HL-60 (cell line): ENCODE measurements around the gene NPEPPS.
A peak's percentile ranks its signal among the peaks of the same experiment; 100 is the strongest.

Experiments used
- DNase-seq, 2 experiments: peaks; one replicate each; pipeline ENCODE4 v3.0.0-alpha.2; 2010 to 2020; ENCODE audit warnings: low read depth in 1 of 2, low spot score in 1 of 2
- H3K27ac ChIP-seq: fragments of 250-450 bp; sonication (Bioruptor Pico); replicated peaks from 2 replicates; pipeline ENCODE4 v1.5.1; 2020; ENCODE audit warnings: mild to moderate bottlenecking, moderate library complexity
- H3K27me3 ChIP-seq: fragments of 250-450 bp; sonication (Bioruptor Pico); 2 replicates; pipeline ENCODE4 v1.5.1; 2021; ENCODE audit warnings: mild to moderate bottlenecking, moderate library complexity; ENCODE audit not compliant: insufficient read depth, poor library complexity, severe bottlenecking
- H3K4me3 ChIP-seq: replicated peaks from 2 replicates; pipeline ENCODE4 v1.5.1; 2011; ENCODE audit warnings: mild to moderate bottlenecking, control low read depth, low read length; ENCODE audit not compliant: insufficient read depth
- GABPA ChIP-seq: IDR thresholded peaks from 2 replicates; pipeline ENCODE4 v1.6.1; 2012; ENCODE audit warnings: low read depth
- POLR2AphosphoS5 ChIP-seq: IDR thresholded peaks from 2 replicates; pipeline ENCODE4 v1.6.1; 2012; ENCODE audit warnings: low read depth
- SPI1 ChIP-seq: IDR thresholded peaks from 2 replicates; pipeline ENCODE4 v1.6.1; 2012; ENCODE audit warnings: low read depth, mild to moderate bottlenecking, borderline replicate concordance
- TF ChIP-seq, protein P1 (sequence below): IDR thresholded peaks from one replicate; pipeline ENCODE4 v1.5.1; 2011; ENCODE audit warnings: low read length, control low read depth, inconsistent platforms; ENCODE audit not compliant: insufficient read depth
- TF ChIP-seq, protein P2 (sequence below): IDR thresholded peaks from 2 replicates; pipeline ENCODE4 v1.6.1; 2012; ENCODE audit warnings: low read depth; ENCODE audit not compliant: insufficient replicate concordance

NPEPPS gene

DNA sequence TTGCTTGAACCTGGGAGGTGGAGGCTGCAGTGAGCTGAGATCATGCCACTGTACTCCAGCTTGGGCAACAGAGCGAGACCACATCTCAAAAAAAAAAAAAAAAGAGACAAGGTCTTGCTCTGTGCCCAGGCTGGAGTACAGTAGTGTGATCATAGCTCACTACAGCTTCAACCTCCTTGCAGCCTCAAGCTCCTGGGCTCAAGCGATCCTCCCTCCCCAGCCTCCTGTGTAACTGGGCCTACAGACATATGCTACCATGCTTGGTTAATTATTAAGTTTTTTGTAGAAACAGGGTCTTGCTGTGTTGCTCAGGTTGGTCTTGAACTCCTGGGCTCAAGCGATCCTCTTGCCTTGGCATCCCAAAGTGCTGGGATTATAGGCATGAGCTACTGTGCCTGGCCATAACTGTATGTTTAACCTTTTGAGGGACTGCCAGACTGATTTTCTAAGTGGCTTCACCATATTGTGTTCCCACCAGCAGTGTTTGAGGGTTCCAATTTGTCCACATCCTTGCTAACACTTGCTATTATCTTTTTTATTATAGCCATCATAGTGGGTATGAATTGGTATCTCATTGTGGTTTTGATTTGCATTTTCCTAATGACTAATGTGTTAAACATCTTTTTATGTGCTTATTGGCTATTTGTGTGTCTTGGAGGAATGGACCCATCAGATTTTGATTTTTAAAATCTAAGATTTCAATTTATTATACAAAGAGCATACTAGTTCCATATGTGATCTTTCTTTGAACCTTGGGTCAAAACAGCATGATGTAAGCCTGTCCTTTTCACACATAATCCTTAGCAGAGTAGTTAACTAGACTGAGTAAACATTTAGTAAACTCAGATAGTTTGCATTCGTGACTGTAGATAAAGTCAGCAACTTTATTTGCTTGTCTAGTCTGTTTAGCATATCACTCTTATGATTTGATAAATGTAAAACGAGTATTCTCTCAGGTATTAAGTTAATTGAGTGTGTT, 80.8 kb downstream of the NPEPPS start:
- no peak for DNase-seq
- Histone ChIP-seq H3K27me3 (no peaks in the 10 kb centered on the region), H3K27ac (no peak overlapping the region), H3K4me3 (no peak overlapping the region)
- TF ChIP-seq POLR2AphosphoS5 (no peak), SPI1 (no peak), GABPA (no peak)
- TF ChIP-seq, protein P1, sequence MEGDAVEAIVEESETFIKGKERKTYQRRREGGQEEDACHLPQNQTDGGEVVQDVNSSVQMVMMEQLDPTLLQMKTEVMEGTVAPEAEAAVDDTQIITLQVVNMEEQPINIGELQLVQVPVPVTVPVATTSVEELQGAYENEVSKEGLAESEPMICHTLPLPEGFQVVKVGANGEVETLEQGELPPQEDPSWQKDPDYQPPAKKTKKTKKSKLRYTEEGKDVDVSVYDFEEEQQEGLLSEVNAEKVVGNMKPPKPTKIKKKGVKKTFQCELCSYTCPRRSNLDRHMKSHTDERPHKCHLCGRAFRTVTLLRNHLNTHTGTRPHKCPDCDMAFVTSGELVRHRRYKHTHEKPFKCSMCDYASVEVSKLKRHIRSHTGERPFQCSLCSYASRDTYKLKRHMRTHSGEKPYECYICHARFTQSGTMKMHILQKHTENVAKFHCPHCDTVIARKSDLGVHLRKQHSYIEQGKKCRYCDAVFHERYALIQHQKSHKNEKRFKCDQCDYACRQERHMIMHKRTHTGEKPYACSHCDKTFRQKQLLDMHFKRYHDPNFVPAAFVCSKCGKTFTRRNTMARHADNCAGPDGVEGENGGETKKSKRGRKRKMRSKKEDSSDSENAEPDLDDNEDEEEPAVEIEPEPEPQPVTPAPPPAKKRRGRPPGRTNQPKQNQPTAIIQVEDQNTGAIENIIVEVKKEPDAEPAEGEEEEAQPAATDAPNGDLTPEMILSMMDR: no peak
- TF ChIP-seq, protein P2, sequence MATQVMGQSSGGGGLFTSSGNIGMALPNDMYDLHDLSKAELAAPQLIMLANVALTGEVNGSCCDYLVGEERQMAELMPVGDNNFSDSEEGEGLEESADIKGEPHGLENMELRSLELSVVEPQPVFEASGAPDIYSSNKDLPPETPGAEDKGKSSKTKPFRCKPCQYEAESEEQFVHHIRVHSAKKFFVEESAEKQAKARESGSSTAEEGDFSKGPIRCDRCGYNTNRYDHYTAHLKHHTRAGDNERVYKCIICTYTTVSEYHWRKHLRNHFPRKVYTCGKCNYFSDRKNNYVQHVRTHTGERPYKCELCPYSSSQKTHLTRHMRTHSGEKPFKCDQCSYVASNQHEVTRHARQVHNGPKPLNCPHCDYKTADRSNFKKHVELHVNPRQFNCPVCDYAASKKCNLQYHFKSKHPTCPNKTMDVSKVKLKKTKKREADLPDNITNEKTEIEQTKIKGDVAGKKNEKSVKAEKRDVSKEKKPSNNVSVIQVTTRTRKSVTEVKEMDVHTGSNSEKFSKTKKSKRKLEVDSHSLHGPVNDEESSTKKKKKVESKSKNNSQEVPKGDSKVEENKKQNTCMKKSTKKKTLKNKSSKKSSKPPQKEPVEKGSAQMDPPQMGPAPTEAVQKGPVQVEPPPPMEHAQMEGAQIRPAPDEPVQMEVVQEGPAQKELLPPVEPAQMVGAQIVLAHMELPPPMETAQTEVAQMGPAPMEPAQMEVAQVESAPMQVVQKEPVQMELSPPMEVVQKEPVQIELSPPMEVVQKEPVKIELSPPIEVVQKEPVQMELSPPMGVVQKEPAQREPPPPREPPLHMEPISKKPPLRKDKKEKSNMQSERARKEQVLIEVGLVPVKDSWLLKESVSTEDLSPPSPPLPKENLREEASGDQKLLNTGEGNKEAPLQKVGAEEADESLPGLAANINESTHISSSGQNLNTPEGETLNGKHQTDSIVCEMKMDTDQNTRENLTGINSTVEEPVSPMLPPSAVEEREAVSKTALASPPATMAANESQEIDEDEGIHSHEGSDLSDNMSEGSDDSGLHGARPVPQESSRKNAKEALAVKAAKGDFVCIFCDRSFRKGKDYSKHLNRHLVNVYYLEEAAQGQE: no peak

DNA sequence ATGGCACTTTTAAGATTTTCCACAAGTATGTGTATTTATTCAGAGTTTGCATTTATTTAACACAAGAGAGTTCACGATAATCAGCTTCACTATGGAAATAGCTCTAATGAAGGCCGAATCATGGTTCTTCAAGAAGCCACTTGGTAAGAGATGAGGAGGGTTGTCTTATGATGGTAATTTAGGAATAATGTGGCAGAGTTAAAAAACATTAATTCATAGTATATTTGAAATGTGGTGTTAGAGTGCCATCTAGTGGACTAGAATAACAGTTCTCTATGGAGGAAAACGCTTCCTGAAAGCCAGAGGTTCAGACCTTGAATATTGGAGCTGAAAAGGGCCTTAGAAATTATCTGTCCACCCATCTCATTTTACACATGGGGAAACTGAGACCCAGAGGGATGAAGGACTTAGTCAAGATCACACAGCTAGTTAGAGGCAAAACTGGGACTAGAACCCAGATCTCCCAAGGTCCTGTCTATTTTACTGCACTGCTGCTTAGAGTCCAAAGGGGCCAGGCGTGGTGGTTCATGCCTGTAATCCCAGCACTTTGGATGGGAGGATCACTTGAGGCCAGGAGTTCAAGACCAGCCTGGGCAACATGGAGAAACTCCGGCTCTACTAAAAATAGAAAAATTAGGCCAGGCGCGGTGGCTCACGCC, 85.0 kb downstream of the NPEPPS start:
- no peak overlapping the region for H3K4me3 ChIP-seq
- no peak for TF ChIP-seq SPI1
- TF ChIP-seq, protein P1: peak; percentile 3
- TF ChIP-seq, protein P2: no peak
- H3K27ac ChIP-seq: peak overlapping the region; percentile 1; the same call in 1 of the 2 replicates
- peak in 1 of 2 experiments; percentile 13 for DNase-seq
- no peaks in the 10 kb centered on the region for H3K27me3 ChIP-seq

DNA sequence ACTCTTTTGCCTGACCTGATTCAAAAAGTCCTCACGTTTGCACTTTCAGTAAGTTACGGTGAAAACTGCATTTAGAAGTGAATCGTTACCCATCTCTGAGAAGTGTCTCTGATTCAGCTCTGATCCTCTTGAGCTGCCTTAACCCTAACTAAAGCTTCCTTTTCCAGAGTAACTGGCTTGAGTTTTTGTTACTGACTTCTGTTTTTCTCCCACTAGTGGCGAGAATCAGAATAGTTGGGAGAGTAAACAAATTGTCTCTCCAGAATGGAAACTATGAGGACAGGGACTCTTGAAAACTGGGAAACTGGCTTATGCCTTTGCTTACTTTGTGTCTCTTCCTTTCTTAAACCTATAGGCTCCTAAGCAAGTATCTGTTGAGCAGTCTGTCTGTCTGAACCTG, 87.5 kb downstream of the NPEPPS start:
- no peak overlapping the region for H3K4me3 ChIP-seq
- no peak for DNase-seq
- TF ChIP-seq SPI1: no peak
- TF ChIP-seq, protein P1: no peak
- no peak for TF ChIP-seq POLR2AphosphoS5
- H3K27me3 ChIP-seq: no peaks in the 10 kb centered on the region
- H3K27ac ChIP-seq: no peak overlapping the region
